ENCODE data around the gene CHD6.

GRCh38 chr20:41580350-41580749 lies 37.8 kb downstream of the CHD6 start:
- TF ChIP-seq EZH2 (IDR thresholded peaks at IDR 0.05; ENCODE audit: insufficient read depth, poor library complexity, severe bottlenecking) (no peak), EZH2phosphoT487 (IDR thresholded peaks at IDR 0.05; ENCODE audit: insufficient read depth, low read depth) (no peak)
